IPS-18c (cell line): Measurements from ENCODE around the gene CYP20A1.
"Not testable (repeated sequence)": the region's sequence is repeated elsewhere in the genome, so short reads cannot be mapped to it uniquely, and the experiment has no call there.

ENCODE experiments used
- H3K4me3 ChIP-seq: 2 replicates; pipeline ENCODE4 v1.7.0; 2013; ENCODE audit warnings: low read depth, mild to moderate bottlenecking, low read length, moderate library complexity; ENCODE audit not compliant: insufficient read depth
- H3K9me3 ChIP-seq: one replicate; pipeline ENCODE4 v1.6.1; 2013; ENCODE audit warnings: mild to moderate bottlenecking, low read length, moderate library complexity; ENCODE audit not compliant: control insufficient read depth, insufficient read depth

Gene CYP20A1

GRCh38 chr2:203253422-203254095, 14.7 kb downstream of the CYP20A1 start:
- not testable (repeated sequence) for H3K9me3 ChIP-seq, H3K4me3 ChIP-seq

GRCh38 chr2:203261326-203262159, 22.7 kb downstream of the CYP20A1 start:
- no peak overlapping the region for H3K4me3 ChIP-seq
- no peaks in the 10 kb centered on the region for H3K9me3 ChIP-seq

- H3K9me3 ChIP-seq = no peaks in the 10 kb centered on the region
- H3K4me3 ChIP-seq = no peak overlapping the region
These were observed 40.5 kb downstream of the CYP20A1 start for GRCh38 chr2:203279288-203279687.

DNA sequence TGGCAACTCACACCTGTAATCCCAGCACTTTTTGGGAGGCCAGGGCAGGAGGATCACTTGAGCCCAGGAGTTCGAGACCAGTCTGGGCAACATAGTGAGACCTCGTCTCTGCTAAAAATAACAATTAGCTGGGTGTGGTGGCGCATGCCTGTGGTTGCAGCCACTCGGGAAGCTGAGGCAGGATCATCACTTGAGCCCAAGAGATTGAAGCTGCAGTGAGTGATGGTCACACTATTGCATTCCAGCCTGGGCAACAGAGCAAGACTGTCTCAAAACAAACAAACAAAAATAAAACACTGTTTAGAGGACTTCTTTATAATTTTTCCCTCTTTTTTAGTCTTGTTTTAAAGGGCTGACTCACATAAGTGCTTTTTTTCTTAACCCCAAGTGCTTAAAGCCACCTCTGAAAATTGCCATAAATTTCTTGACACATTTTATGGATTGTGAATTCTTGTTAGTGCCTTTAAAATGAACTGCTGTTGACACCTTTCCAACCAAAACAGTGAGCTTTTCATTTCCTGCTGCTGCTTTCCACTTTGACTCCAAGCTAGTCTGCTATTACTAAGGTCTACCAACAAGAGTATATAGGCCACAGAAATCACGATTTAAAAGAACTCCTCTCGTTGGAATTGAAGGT, 41.7 kb downstream of the CYP20A1 start:
- no peak overlapping the region for H3K4me3 ChIP-seq
- H3K9me3 ChIP-seq = no peaks in the 10 kb centered on the region

DNA sequence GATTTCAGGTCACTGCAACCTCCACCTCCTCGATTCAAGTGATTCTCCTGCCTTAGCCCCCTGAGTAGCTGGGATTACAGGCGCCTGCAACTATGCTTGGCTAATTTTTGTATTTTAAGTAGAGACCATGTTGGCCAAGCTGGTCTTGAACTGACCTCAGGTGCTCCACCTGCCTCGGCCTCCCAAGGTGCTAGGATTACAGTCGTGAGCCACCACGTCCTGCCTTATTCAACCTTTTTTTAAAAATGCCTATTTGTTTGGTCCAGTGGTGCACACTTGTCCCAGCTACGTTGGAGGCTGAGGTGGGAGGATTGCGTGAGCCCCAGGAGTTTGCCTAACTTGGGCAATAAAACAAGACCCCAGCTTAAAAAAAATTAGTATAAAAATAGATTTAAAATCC, 43.3 kb downstream of the CYP20A1 start:
- no peaks in the 10 kb centered on the region for H3K9me3 ChIP-seq
- no peak overlapping the region for H3K4me3 ChIP-seq

DNA sequence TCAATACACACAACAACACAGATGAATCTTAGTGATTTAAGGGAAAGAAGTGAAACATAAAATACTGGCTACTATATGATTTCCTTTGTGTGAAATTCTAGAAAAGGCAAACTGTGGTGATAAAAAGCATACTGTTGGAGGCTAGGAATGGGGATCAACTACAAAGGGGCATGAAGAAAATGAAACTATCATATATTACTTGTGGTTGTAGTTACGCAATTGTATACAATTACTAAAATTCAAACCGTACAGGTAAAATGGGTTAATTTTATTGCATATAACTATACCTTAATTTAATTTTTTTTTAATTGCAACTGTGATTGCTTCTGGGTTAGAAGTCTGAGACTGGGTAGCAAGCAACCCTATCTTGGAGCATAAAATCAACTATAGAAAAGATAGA, 47.7 kb downstream of the CYP20A1 start:
- no peaks in the 10 kb centered on the region for H3K9me3 ChIP-seq
- H3K4me3 ChIP-seq = no peak overlapping the region

- Histone ChIP-seq H3K9me3 (no peaks in the 10 kb centered on the region), H3K4me3 (no peak overlapping the region)
These were observed 62.8 kb downstream of the CYP20A1 start for GRCh38 chr2:203301667-203302066.

DNA sequence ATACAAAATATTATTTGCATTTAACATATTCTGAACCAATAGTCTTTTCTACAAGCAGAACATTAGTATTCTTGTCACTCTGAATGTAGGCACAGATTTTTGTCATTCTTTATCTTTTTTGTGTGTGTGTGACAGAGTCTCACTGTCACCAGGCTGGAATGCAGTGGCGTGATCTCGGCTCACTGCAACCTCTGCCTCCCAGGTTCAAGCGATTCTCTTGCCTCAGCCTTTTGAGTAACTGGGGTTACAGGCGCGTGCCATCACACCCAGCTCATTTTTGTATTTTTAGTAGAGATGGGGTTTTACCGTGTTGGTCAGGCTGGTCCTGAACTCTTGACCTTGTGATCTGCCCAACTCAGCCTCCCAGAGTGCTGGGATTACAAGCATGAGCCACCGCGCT, 63.8 kb downstream of the CYP20A1 start:
- H3K4me3 ChIP-seq, H3K9me3 ChIP-seq: not testable (repeated sequence)

DNA sequence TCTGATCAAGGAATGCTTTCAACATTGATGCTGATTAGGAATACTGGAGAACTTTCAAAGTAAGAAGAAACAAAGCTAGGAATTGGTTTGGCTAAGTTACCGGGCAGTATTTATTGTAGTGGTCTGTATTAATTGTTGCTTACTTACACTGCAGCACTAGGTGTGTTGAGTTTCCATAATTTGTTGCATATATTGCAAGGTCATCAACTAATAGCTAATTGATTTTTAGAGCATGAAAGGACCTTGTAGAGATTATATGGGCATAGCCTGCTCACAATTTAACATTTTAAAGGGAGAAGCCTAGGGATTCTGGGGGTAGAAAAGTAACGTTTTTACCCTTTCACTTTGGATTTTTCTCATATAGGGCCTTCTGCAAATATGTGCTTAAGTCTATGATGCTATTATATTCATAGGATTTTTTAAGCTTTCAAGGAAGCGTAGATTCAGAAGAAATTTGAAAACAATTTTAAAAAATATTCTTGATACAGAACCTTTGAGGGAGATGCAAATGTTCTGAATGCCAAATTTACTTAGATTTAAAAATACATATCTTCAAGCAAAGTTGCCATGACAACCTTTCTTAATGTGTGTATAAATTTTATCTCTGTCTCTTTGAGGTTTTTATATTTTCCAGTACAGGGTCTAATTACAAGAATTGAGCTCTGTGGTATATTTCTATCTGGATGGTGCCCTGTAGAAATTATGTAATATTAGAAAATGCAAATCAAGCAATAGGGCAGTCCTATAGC, 72.0 kb downstream of the CYP20A1 start:
- no peaks in the 10 kb centered on the region for H3K9me3 ChIP-seq
- no peak overlapping the region for H3K4me3 ChIP-seq

DNA sequence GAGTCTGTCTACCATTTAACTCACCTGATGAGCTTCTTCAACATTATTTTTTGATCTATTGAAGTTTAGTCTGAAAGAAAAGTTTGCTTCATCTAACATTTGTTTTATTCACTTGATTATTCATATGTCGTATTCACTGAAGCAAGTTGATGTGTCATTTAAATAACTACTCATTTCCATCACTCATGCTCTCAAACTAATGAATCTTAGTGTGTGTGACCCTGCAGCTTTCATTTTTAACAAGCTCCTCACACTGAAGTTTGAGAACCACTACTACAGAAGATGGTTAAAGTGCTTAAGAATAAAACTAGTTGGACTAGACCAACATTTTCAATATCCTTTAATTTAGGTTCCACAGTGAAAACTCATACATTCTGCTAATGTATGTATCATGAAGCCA, 87.5 kb downstream of the CYP20A1 start:
- H3K9me3 ChIP-seq = no peaks in the 10 kb centered on the region
- H3K4me3 ChIP-seq = no peak overlapping the region

- no peaks in the 10 kb centered on the region for H3K9me3 ChIP-seq
These were observed 88.7 kb downstream of the CYP20A1 start for GRCh38 chr2:203327582-203327900.

GRCh38 chr2:203327901-203328759, 89.3 kb downstream of the CYP20A1 start, which contains the start of gene ABI2:
Gene ABI2, plus strand, starts transcription at chr2:203328394. Its CDS starts 121 bp downstream, at chr2:203328515.
- Histone ChIP-seq H3K4me3 (peak within 1 kb of the TSS; percentile 91), H3K9me3 (no peaks in the 10 kb centered on the region)

More at GRCh38 chr2:203327582-203327900, 88.7 kb downstream of the CYP20A1 start:
- H3K4me3 ChIP-seq = peak overlapping the region; percentile 73

- peak overlapping the region; percentile 91 for H3K4me3 ChIP-seq
- H3K9me3 ChIP-seq = no peaks in the 10 kb centered on the region
These were observed 90.1 kb downstream of the CYP20A1 start for GRCh38 chr2:203328760-203329540.

- no peaks in the 10 kb centered on the region for H3K9me3 ChIP-seq
- H3K4me3 ChIP-seq = no peak overlapping the region
These were observed 91.6 kb downstream of the CYP20A1 start for GRCh38 chr2:203330434-203330833.

- no peak overlapping the region for H3K4me3 ChIP-seq
- H3K9me3 ChIP-seq = no peaks in the 10 kb centered on the region
These were observed 99.5 kb downstream of the CYP20A1 start for GRCh38 chr2:203338322-203338721.
